GM18508 (cell line): ENCODE data around the gene MEX3A.
"Not testable (repeated sequence)": the region's sequence is repeated elsewhere in the genome, so short reads cannot be mapped to it uniquely, and the experiment has no call there.

ENCODE experiments used
- ATAC-seq: cut with Tn5 transposase; IDR thresholded peaks from one replicate; pipeline ENCODE4 v1.9.1; 2021; ENCODE audit warnings: moderate number of reproducible peaks; ENCODE audit not compliant: insufficient read depth, unreplicated experiment

The MEX3A gene

DNA sequence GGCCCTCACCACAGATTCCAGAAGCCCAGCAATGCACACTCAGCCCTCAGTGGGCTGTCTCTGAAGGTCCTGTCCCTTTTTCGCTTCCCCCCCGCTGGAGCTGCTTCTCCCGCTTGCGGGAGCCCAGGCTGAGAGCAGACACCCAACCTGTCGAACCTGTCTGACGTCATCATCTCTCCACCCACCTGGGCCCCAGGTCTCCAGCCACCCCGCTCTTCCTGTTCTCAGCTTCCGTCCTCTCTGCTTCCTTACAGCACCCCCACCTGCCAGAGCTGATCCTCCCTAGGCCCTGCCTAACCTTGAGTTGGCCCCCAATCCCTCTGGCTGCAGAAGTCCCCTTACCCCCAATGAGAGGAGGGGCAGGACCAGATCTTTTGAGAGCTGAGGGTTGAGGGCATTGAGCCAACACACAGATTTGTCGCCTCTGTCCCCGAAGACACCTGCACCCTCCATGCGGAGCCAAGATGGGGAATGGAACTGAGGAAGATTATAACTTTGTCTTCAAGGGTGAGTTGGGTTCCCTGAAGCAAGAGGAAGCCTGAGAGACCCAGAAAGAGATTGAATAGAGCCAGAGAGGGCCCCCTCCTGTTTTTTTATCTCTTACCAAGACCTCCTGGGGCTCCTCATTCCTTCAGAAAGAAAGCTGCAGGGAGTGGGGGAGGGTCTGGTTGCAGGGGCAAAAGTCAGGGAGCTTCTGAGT, 21.2 kb downstream of the MEX3A start, which contains the start of gene RAB25:
Gene RAB25 (plus strand): TSS at position 224 of the 700 bp plus-strand sequence. CDS start 241 bp downstream, at position 465.
- ATAC-seq = no peak

DNA sequence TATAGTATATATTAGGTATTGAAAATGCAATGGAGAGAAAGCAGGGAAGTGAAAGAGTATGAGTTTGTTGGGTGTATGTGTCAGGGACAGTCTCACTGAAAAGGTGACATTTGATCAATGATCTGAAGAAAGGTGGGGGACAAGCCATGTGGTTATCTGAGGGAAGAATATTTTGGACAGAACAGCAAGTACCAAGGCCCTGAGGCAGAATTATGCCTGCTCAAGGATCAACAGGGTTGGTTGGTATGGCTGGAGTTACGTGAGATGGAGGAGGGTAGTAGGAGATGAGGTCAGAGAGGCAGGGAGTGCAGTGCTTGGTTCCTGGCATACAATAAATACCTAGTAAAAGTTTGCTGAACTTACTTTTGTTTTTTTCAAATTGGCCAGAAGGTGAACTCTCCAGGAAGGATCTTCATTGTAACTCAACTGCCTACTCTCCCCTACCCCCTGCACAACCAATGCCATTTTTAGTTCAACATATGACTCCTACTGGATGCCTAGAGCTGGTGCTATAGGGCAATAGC, 25.9 kb downstream of the MEX3A start:
- ATAC-seq = no peak

DNA sequence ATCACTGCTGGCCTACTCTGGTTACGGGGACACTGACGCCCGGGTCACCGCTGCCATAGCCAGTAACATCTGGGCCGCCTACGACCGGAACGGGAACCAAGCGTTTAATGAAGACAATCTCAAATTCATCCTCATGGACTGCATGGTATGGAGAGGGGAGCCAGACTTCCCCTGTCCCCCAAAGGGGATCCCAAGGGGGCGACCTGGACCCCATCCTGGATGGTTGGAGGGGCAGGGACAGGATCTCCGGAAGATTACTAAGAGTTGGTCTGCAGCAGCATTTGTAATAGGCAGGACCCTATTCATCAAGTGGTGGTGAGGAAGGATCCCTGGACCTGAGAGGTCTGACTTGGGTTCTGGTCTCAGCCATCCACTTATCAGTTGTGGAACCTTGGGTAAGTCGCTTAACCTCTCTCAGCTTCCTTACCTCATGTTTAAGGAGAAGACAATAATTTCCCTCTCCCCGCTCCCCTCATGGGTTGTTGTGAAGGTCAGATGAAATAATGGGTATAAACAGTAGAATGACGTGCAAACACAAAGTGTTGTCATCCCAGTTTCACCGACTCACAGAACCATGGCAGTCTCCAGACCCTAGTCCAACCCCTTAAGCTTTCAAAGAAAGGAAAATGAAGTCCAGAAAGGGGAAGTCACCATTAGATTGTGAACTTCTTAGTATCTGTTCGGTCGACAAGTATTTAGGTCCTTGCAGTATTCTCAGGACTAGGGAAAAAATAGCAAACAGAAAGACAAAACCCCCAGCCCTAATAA, 26.8 kb downstream of the MEX3A start:
- no peak for ATAC-seq

DNA sequence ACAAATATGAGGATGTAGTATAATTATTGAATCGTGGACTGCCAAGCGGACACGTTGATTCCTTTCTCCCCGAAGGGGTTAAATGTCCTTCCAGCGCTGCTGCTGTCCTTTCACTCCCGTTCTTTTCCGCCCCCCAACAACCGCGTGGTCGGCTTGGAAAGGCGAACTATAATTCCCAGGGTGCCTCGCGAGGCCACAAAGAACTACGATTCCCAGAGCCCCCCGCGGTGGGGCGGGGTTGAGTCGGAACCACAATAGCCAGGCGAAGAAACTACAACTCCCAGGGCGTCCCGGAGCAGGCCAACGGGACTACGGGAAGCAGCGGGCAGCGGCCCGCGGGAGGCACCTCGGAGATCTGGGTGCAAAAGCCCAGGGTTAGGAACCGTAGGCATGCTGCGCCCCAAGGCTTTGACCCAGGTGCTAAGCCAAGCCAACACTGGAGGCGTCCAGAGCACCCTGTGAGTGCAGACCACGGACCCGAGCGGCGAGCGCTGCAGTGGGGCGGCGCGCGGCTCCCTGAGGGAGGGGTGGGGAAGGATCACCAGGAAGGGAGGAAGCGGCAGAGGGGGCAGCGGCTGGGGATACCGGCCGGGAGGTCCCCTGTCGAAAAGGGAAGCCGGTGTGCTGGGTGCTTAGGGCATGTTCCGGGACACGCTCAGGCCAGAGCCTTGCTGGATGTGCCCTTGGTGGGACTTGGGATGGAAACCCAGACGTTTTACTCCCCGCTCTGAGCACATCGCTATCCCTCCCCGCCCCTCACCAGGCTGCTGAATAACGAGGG, 27.6 kb downstream of the MEX3A start, which contains the start of gene LAMTOR2:
Gene LAMTOR2 (plus strand): TSS at position 283 of the 781 bp plus-strand sequence. CDS start 108 bp downstream, at position 391.
- ATAC-seq = no peak

DNA sequence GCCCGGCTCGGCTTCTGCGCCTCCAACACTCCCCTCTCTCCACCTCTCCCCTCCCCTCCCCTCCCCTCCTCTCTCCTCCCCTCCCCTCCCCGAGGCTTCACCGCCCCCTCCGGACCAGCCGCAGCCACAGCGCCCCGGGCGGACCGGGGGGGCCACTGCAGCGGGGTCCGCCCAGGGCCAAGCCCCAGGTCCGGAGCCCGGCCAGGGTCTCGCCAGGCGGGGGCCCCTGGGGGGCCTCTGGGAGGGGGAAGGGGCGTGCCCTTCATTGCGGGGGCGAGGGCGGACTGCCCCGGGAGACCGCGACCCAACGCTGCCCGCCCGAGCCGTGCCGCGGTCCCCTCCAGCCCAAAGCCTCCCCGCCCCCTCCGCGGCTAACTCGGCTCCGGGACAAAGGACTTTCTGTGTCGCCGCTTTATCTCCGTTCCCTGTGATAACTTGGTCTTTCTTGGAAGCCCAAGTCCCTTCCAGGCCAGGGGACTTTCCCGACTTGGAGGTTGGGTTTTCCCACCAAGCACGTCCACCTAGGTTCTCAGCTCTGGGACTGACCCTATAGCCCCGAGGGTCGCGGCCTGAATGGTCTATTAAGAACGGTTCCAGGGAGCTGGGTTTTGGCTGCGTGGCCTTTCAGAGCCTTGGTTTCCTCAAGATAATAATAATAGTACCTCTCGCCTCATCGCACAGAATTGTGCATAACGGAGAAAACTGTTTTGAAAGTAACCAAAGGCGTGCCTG, 28.3 kb downstream of the MEX3A start, which contains the start of gene UBQLN4:
Gene UBQLN4 (minus strand): TSS at position 31 of the 732 bp plus-strand sequence. CDS start 97 bp downstream, outside the sequence.
- no peak for ATAC-seq

DNA sequence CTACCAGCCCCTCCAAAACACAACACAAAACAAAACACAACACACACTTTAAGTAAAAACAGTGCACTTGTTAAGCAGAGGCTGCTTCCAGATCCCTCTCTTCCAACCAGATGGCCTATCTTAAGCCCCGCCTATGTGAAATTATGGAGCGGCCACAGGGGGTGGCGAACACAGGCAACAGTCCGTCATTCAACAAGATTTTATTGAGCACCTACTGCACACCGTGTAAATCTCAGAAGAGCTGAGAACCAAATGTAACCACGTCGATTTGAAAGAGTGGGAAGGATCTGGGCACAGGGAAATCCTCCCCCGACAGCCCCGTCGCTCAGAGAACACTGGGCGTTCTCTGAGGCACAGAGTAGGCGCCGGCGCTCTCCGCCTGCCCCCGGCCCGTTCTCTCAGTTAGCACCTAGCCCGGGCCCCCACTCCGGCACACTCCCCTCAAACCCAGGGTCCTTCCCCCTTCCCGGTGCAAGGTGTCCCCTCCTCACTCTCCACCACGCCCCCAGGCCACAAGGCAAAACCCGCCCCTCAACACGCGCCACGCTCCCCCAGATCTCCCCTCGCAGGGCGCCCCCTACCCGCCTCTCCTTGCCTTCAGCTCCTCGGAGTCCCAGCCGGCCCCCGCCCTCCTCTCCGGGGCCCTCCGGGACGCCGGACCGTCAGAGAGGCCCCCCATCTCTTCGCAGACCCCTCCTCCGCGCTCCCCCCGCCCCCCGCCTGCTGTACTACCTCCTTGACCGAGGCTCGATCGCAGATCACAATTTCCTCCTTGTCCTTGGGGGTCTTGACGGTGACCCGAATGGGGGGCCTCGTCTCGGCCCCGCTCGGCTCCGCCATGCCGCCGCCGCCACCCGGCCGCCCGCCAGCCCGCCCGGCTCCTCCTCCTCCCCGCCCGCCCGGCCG, 29.1 kb downstream of the MEX3A start:
- no peak for ATAC-seq

DNA sequence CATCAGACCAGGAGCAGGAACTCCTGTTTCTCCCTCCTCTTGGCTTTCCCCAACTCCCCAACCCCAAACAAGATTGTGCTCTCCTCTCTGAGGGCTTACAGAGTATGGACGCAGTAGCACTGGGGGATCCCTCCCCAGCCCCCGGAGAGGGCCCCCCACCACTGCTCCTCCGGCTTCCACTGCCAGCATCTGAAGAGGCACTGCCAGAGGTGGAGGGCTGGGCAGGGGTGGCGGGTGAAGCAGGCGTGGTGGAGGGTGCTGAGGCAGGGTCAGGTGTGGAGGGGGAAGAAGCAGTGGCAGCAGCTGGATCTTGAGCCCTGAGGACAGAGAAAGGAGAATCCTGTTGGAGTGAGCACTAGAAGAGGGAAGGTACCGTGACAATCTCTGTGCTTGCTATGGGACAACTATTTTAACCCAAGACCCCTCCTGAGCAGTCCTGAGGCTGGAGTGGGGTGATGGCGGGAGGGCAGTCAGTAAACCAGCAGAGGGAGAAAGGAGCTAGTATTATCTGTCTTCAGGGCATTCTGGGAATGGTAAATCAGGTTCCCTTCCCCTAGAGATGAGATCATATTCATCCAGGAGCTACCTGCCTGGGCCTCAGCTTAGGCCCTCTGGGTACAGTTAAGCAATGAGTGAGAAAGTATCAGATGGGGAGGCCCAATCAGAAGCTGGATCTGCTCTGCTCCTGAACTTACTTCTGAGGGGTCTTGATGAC, 31.1 kb downstream of the MEX3A start:
- no peak for ATAC-seq

DNA sequence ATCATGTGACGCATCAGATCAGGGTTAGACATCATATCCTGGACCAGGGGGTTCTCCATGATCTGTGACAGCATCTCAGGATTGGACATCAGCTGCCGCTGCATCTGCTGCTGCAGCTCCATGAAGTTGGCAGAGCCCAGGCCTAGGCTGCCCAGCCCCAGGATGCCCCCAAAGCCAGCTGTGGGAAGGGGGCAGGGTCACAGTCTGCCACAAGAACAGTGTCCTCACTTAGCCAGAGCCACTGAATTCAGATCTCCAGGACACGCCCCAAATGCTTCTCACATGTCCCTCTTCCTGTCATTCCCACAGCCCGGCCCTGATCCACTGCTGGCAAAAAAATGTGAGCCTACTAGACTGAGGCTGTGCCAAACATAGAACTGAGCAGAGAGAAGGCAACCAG, 31.9 kb downstream of the MEX3A start:
- ATAC-seq = no peak

DNA sequence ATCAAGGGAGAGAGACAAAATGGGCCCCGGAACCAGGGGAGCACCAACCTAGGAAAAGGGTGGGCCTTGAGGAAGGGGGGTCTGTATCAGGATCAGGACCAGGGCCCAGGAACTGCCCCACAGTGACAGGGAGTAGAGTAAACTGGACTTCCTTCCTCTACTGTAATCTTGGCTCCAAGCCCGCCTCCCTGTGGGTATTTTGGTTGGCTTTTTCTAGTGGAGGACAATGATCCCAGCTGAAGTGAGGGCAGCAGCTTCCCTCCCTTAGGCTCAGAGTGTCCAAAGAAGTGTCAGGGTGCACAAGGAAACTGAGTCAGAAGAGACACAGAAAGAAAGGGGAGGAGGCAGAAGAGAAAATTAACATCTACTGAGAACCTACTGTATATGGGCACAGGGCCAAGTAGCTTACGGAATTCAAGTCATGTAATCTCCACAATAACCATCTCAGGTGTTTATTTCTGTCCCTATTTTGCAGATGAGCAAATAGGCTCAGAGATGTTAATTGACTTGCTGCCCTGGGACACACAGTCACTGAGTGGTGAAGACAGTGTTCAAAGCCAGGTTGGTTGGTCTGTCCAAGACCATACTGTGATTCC, 33.5 kb downstream of the MEX3A start:
- ATAC-seq = no peak

DNA sequence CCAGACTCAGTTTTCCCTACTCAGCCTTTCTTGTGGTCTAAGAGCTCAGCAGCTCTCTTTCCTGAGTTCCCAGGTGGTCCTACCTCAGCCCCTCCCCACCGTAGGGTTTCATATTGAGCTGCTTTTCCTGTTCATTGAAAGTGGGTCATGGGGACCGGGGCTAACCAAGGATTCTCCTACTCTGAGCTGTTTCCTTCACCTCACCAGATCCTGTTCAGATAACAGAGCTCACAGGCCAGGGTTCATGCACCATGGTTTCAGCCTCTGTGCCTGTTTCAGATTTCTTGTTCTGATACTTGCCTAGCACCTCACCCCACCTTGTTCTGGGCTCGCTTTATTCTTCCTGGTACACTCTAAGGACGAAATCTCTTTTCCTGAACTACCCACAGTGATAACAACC, 37.2 kb downstream of the MEX3A start:
- no peak for ATAC-seq

DNA sequence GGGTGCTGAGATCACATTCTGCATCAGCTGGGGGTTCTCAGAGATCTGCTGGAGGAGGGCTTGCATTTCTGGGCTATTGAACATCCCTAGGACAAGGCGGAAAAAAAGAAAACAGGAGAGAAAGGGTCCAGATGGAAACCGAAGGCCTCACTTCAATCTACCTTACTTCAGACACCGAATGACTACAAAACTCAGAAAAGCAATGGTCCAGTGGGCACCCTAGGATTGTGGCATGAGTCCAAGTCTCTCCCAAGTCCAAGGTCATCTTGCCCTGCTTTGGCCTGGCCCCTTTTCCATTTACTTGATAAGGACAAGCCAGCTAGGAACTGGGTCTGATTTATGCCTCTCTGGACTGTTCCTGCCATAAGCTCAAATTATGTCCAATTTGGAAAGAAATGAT, 39.4 kb downstream of the MEX3A start:
- no peak for ATAC-seq

DNA sequence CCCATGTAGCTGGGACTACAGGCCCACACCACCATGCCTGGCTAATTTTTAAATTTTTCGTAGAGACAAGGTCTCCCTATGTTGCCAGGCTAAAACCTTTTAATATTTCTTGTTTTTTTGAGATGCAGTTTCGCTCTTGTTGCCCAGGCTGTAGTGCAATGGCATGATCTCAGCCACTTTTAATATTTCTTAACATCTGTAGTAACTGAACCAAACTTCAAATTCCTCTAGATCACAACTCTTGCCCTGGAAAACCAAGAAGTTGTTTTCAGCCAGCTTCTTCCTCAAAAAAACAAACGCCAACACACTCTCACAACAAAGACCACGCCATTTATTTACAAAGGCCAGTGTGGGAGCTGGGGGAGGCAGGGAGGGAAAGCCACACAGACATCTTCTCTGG, 47.3 kb downstream of the MEX3A start:
- not testable (repeated sequence) for ATAC-seq

DNA sequence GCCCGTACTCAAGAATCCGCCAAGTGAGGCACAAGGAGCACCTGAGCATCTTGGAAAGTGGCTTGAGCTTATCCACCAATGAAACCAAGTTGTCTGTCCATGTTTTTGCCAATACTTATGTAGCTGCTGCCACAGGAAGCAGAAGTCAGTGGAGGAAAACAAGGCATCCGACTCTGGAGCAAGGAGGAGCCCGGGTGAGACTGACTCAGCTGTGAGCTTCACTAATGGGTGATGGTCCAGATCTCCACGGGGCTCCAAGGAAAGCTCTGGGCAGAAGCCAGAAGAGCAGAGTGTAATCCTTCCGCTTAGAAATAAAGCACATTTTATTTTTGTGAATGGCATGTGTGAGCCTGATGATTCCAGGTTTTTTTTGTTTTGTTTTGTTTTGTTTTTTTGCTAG, 49.3 kb downstream of the MEX3A start:
- no peak for ATAC-seq

DNA sequence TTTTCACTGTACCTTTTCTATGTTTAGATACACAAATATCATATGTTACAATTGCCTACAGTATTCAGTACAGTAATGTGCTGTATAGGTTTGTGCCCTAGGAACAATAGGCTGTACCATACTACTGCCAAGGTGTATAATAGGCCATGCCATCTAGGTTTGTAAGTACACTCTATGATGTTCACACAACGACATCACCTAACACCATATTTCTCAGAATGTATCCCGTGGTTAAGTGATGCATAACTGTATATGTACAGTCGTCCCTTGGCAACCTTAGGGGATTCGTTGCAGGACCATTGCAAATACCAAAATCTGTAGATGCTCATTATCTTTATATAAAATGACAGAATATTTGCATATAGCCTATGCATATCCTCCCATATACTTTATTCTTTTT, 55.7 kb downstream of the MEX3A start:
- ATAC-seq = no peak

DNA sequence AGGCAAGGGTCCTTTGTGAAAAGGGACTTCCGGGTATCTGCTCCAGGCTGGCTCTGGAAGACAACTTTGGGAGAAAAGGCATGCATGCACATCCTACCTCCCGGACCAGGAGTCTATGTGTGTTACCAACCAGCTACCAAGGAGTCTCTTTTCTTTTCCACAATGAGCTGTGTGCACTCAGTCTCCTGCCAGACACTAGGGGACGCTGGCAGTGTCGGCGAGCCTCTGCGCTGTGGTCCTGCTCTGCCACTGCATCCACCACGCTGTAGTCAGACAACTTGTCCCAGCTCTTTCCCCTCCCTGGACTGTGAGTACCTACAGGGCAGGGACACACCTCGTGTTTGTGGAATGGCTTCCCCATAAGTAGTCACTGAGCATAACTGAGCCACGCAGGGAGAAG, 56.4 kb downstream of the MEX3A start:
- no peak for ATAC-seq

DNA sequence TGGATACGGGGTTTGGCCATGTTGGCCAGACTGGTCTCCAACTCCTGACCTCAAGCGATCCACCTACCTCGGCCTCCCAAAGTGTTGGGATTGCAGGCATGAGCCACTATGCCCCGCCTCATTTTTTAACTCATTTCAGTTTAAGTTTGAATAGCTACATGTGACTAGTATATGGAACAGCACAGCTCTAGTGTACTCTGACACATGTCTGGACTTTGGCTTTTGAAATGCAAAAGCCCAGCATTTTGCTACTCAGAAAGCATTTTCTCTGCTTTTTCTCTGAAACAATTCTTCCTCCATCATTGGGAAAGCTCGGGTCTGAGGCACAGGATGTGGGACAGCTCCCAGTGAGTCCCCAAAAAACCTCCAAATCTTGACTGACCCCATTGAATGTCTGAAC, 57.5 kb downstream of the MEX3A start:
- ATAC-seq = no peak
